ENCODE measurements around the gene CFAP410. TPM values are rescaled to one million over a fixed set of nuclear protein-coding genes. Genes with fewer than 3 reads are reported as not detected.

The CFAP410 gene
- total and polyA plus RNA-seq, 2 of the 13 experiments (the other 11 are each of a cell fraction or from before 2014, with no cell fraction given) = 8.0 to 20.1 TPM

- TF ChIP-seq MAF1 (CRISPR knock-in tag; IDR thresholded peaks at IDR 0.05; ENCODE audit: borderline replicate concordance) (no peak), ZNF296 (CRISPR knock-in tag; conservative IDR thresholded peaks at IDR 0.05) (no peak), ZNF431 (CRISPR knock-in tag; IDR thresholded peaks at IDR 0.05; ENCODE audit: borderline replicate concordance, low read depth) (no peak)
Observed at GRCh38 chr21:44383216-44383615, 44.0 kb upstream of the CFAP410 start (continued).

- Histone ChIP-seq H3K27me3 (ENCODE audit: control insufficient read depth in 1 of 2, insufficient read depth in 2 of 2, low read length in 2 of 2) (peaks cover 7 to 34% of the 10 kb centered on the region in 2 experiments; a peak in 4 of 5 replicates), H3K4me2 (ENCODE audit: low read depth, low read length) (no peak overlapping the region), H4K20me1 (ENCODE audit: insufficient read depth, low read length) (no peaks in the 10 kb centered on the region), H3K9ac (ENCODE audit: insufficient read depth, low read depth, low read length) (no peak overlapping the region), H3K27ac (ENCODE audit: extremely low read length, insufficient read depth, low read length) (no peak overlapping the region), H2AFZ (ENCODE audit: low read length) (no peak overlapping the region), H3K79me2 (ENCODE audit: insufficient read depth, low read length) (no peaks in the 10 kb centered on the region), H3K4me1 (ENCODE audit: insufficient read depth, low read length) (no peaks in the 10 kb centered on the region), H3K4me3 (replicated peaks in 1 of 3; ENCODE audit: insufficient read depth in 1 of 3, low read depth in 2 of 3, low read length in 3 of 3) (no peak overlapping the region), H3K9me3 (ENCODE audit: low read length) (peaks cover 25% of the 10 kb centered on the region), H3K36me3 (replicated peaks in 1 of 2; ENCODE audit: control insufficient read depth in 1 of 2, insufficient read depth in 2 of 2, low read length in 2 of 2) (no peaks in the 10 kb centered on the region)
- 91% methylated on average over 5 of the region's 9 CpGs for WGBS (ENCODE audit: low lambda C conversion rate)
- no peak for ATAC-seq
- no TSS peak for BruUV-seq (replicated peaks)
- no peak for FAIRE-seq
- ChIA-PET CTCF (ENCODE audit: low intra/inter-chr PET ratio, low total read pairs) (no interaction called here), POLR2A (no interaction called here)
- intact Hi-C loops (cut with micrococcal nuclease; ENCODE audit: unreplicated experiment) (no loop called here), in situ Hi-C loops (cut with HindIII; ENCODE audit: extremely low pct_ligation_motif_present, low pct_unique_long_range_greater_than_20kb) (no loop called here)
- no peak for DNase-seq (ENCODE audit: low spot score)
- TF ChIP-seq ZSCAN30 (CRISPR knock-in tag; IDR thresholded peaks at IDR 0.05) (no peak), ZNF280B (CRISPR knock-in tag; IDR thresholded peaks at IDR 0.05; ENCODE audit: borderline replicate concordance) (no peak), MIER3 (CRISPR knock-in tag; IDR thresholded peaks at IDR 0.05; ENCODE audit: borderline replicate concordance) (no peak), BRD4 (CRISPR knock-in tag; IDR thresholded peaks at IDR 0.05) (no peak), BCL3 (CRISPR knock-in tag; IDR thresholded peaks at IDR 0.05) (no peak), ZNF770 (CRISPR knock-in tag; IDR thresholded peaks at IDR 0.05) (no peak), FOXP4 (CRISPR knock-in tag; IDR thresholded peaks at IDR 0.05) (no peak), ZNF691 (CRISPR knock-in tag; IDR thresholded peaks at IDR 0.05; ENCODE audit: borderline replicate concordance, low read depth) (no peak), ZNF101 (CRISPR knock-in tag; IDR thresholded peaks at IDR 0.05; ENCODE audit: borderline replicate concordance, low read depth) (no peak), NFIC (IDR thresholded peaks at IDR 0.05; ENCODE audit: low read length) (no peak)
Observed at GRCh38 chr21:44382536-44382935, 43.3 kb upstream of the CFAP410 start.
